SK-N-SH (cell line): ENCODE measurements around the gene MAPRE3. TPM values are rescaled to one million over a fixed set of nuclear protein-coding genes. Genes with fewer than 3 reads are reported as not detected.
A peak's percentile ranks its signal among the peaks of the same experiment; 100 is the strongest.

Experiments
- CTCF ChIA-PET: fragments of 300-600, 350-600 bp; formaldehyde crosslinking; extraction: SDS; loops from one replicate; lab custom pipeline; 2021; lab: Yijun Ruan, JAX
- POLR2A ChIA-PET: fragments of 350-600 bp; sonication (Branson Sonifier 250); formaldehyde crosslinking; extraction: SDS; loops from one replicate; lab custom pipeline; 2020; ENCODE audit warnings: antibody characterized with exemption, inconsistent platforms; lab: Yijun Ruan, JAX
- DNase-seq: peaks from one replicate; pipeline ENCODE4 v3.0.0; 2012
- H2AFZ ChIP-seq: fragments of 200-600 bp; sonication (generic); 2 replicates; pipeline ENCODE4 v1.8.1; 2016; ENCODE audit warnings: antibody characterized with exemption, mild to moderate bottlenecking, low read depth
- H3F3A ChIP-seq: fragments of 200-600 bp; sonication (generic); replicated peaks from 2 replicates; pipeline ENCODE3; 2016; ENCODE audit warnings: antibody characterized with exemption, mild to moderate bottlenecking; ENCODE audit not compliant: insufficient read depth
- H3K27ac ChIP-seq, 2 experiments: fragments of 200-500 bp in 1 of 2; fragments of 200-600 bp in 1 of 2; sonication (Bioruptor generic) in 1 of 2; sonication (generic), shearing (Covaris generic) in 1 of 2; 2 replicates each; pipeline versions ENCODE4 v1.5.1 to v1.6.1; 2014 to 2016; ENCODE audit warnings: low read depth in 2 of 2, inconsistent platforms in 1 of 2, low read length in 1 of 2, mild to moderate bottlenecking in 1 of 2, mixed read lengths in 1 of 2
- H3K27me3 ChIP-seq: fragments of 200-600 bp; sonication (generic), shearing (Covaris generic); 2 replicates; pipeline ENCODE4 v1.6.1; 2016; ENCODE audit warnings: mixed run types; ENCODE audit not compliant: insufficient read depth
- H3K36me3 ChIP-seq, 2 experiments: fragments of 200-500 bp in 1 of 2; fragments of 200-600 bp in 1 of 2; sonication (Bioruptor generic) in 1 of 2; sonication (generic) in 1 of 2; replicated peaks in 1 of 2; 2 replicates each; pipeline versions ENCODE3 to v1.5.1; 2014 to 2016; ENCODE audit warnings: low read length in 1 of 2, mild to moderate bottlenecking in 1 of 2; ENCODE audit not compliant: insufficient read depth in 2 of 2, control insufficient read depth in 1 of 2
- H3K4me1 ChIP-seq, 2 experiments: fragments of 200-500 bp in 1 of 2; fragments of 200-600 bp in 1 of 2; sonication (Bioruptor generic) in 1 of 2; sonication (generic), shearing (Covaris generic) in 1 of 2; 2 replicates each; pipeline versions ENCODE4 v1.5.1 to v1.6.1; 2014 to 2016; ENCODE audit warnings: low read depth in 1 of 2, low read length in 1 of 2, mixed run types in 1 of 2; ENCODE audit not compliant: insufficient read depth in 2 of 2, control insufficient read depth in 1 of 2
- H3K4me2 ChIP-seq: fragments of 200-600 bp; sonication (generic), shearing (Covaris generic); 2 replicates; pipeline ENCODE4 v1.6.1; 2017; ENCODE audit warnings: mixed run types
- H3K4me3 ChIP-seq, 2 experiments: fragments of 200-500 bp in 1 of 2; fragments of 200-600 bp in 1 of 2; sonication (Bioruptor generic) in 1 of 2; sonication (generic), shearing (Covaris generic) in 1 of 2; 2 replicates each; pipeline versions ENCODE4 v1.5.1 to v1.8.1; 2014 to 2016; ENCODE audit warnings: low read depth in 2 of 2, inconsistent platforms in 1 of 2, low read length in 1 of 2, mild to moderate bottlenecking in 1 of 2, mixed read lengths in 1 of 2, moderate library complexity in 1 of 2
- H3K79me2 ChIP-seq: fragments of 200-600 bp; sonication (generic); 2 replicates; pipeline ENCODE4 v1.8.1; 2017; ENCODE audit warnings: mild to moderate bottlenecking; ENCODE audit not compliant: insufficient read depth
- H3K9ac ChIP-seq: fragments of 200-600 bp; sonication (generic); 2 replicates; pipeline ENCODE4 v1.6.1; 2017; ENCODE audit warnings: mixed run types
- H3K9me2 ChIP-seq: fragments of 200-600 bp; sonication (generic); 2 replicates; pipeline ENCODE4 v1.6.1; 2017; ENCODE audit warnings: mixed run types
- H3K9me3 ChIP-seq: fragments of 200-600 bp; sonication (generic); 2 replicates; pipeline ENCODE4 v1.6.1; 2017; ENCODE audit warnings: mixed run types, mild to moderate bottlenecking, moderate library complexity
- H4K20me1 ChIP-seq: fragments of 200-600 bp; sonication (generic); 2 replicates; pipeline ENCODE4 v1.6.1; 2017; ENCODE audit warnings: mild to moderate bottlenecking, mixed run types; ENCODE audit not compliant: insufficient read depth
- EP300 ChIP-seq, 2 experiments: IDR thresholded peaks; 2 replicates each; pipeline versions ENCODE4 v1.4.0 to v1.6.1; 2012; ENCODE audit warnings: borderline replicate concordance in 1 of 2, low read depth in 1 of 2, low read length in 1 of 2
- FOSL2 ChIP-seq: IDR thresholded peaks from 2 replicates; pipeline ENCODE4 v1.4.0; 2012; ENCODE audit warnings: low read depth, mild to moderate bottlenecking, moderate library complexity, borderline replicate concordance
- JUND ChIP-seq: IDR thresholded peaks from 2 replicates; pipeline ENCODE4 v1.4.0; 2012
- MXI1 ChIP-seq: IDR thresholded peaks from 2 replicates; pipeline ENCODE4 v1.6.1; 2012; ENCODE audit warnings: mild to moderate bottlenecking, low read depth, low read length, improper control_type of control experiment
- NFIC ChIP-seq: IDR thresholded peaks from 2 replicates; pipeline ENCODE4 v1.4.0; 2012; ENCODE audit warnings: borderline replicate concordance
- POLR2AphosphoS5 ChIP-seq: IDR thresholded peaks from 2 replicates; pipeline ENCODE4 v1.6.1; 2012; ENCODE audit warnings: low read depth, low read length
- RAD21 ChIP-seq: IDR thresholded peaks from 2 replicates; pipeline ENCODE4 v1.6.1; 2012; ENCODE audit warnings: mild to moderate bottlenecking, low read length
- RFX5 ChIP-seq: IDR thresholded peaks from 2 replicates; pipeline ENCODE4 v1.6.1; 2012; ENCODE audit warnings: mild to moderate bottlenecking, improper control_type of control experiment, low read length
- SIN3A ChIP-seq: IDR thresholded peaks from 2 replicates; pipeline ENCODE4 v1.6.1; 2012; ENCODE audit warnings: low read depth, mild to moderate bottlenecking, low read length, moderate library complexity, borderline replicate concordance
- SMC3 ChIP-seq: IDR thresholded peaks from 2 replicates; pipeline ENCODE4 v1.6.1; 2012; ENCODE audit warnings: low read depth, low read length, improper control_type of control experiment
- TAF1 ChIP-seq: IDR thresholded peaks from 2 replicates; pipeline ENCODE4 v1.6.1; 2012; ENCODE audit warnings: low read depth, mild to moderate bottlenecking, low read length, moderate library complexity, borderline replicate concordance
- WGBS: methylation state at CpG from one replicate; pipeline ENCODE4 v1.1.6; 2017; ENCODE audit warnings: low lambda C conversion rate; 5-methylcytosine and 5-hydroxymethylcytosine counted together
- polyA plus RNA-seq, 3 experiments: library from polyadenylated mRNA; depleted of rRNA; stranded (reverse); fragments of >200 nt; gene quantifications; 2 replicates each; pipeline ENCODE4 v1.2.3, GENCODE V29; 2012
- TF ChIP-seq, protein P1 (sequence below): fragments of 150-350 bp; IDR thresholded peaks from 2 replicates; pipeline ENCODE4 v1.6.1; 2016; ENCODE audit warnings: mild to moderate bottlenecking, low read depth, low read length
- TF ChIP-seq, protein P2 (sequence below): fragments of 200-600 bp; sonication (generic); IDR thresholded peaks from 2 replicates; pipeline ENCODE4 v1.6.1; 2017; ENCODE audit warnings: antibody characterized with exemption, mild to moderate bottlenecking, moderate library complexity
- TF ChIP-seq, protein P3 (sequence below): IDR thresholded peaks from 2 replicates; pipeline ENCODE4 v1.4.0; 2012; ENCODE audit warnings: low read depth, borderline replicate concordance
- TF ChIP-seq, protein P4 (sequence below): IDR thresholded peaks from 2 replicates; pipeline ENCODE4; 2012

MAPRE3 gene
- polyA plus RNA-seq, 1 of the 3 experiments (the other 2 are of a cell fraction), result 24.4 TPM

DNA sequence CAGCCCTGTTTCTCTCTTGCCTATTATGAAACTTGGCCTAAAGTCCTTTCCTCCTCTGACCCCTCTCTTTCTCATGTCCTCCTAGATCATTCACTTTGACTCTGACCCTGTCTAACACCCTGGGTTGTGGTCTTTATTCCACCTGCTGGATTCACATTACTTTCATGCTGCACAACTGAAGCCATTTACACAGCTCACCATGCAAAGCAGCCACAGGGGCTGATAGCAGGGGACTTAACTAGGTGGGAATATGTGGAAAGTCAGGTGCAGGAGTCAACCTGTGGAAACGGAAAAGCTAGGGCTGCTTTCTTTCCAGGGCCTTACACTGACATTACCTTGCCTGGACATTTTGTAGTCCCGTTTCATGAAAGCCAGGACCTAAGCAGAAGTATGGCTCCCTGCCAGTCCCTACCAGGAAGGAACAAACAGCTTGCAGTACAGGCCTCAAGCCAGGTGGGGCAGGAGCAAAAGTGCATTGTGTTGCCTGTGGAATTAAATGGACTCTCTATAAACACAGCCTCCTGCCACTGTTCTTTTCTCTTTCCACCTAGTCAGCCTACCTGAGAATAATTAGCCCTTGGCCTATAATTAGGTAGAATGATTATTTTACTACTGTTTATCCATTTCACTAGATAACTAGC is 11.8 kb downstream of the MAPRE3 start:
- 0 out of 2 replicates have a peak, but pooled peaks have one; percentile 15 for TF ChIP-seq RFX5
- TF ChIP-seq SIN3A, result no peak
- TF ChIP-seq, protein P1, sequence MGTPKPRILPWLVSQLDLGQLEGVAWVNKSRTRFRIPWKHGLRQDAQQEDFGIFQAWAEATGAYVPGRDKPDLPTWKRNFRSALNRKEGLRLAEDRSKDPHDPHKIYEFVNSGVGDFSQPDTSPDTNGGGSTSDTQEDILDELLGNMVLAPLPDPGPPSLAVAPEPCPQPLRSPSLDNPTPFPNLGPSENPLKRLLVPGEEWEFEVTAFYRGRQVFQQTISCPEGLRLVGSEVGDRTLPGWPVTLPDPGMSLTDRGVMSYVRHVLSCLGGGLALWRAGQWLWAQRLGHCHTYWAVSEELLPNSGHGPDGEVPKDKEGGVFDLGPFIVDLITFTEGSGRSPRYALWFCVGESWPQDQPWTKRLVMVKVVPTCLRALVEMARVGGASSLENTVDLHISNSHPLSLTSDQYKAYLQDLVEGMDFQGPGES, result no peak
- TF ChIP-seq, protein P2, sequence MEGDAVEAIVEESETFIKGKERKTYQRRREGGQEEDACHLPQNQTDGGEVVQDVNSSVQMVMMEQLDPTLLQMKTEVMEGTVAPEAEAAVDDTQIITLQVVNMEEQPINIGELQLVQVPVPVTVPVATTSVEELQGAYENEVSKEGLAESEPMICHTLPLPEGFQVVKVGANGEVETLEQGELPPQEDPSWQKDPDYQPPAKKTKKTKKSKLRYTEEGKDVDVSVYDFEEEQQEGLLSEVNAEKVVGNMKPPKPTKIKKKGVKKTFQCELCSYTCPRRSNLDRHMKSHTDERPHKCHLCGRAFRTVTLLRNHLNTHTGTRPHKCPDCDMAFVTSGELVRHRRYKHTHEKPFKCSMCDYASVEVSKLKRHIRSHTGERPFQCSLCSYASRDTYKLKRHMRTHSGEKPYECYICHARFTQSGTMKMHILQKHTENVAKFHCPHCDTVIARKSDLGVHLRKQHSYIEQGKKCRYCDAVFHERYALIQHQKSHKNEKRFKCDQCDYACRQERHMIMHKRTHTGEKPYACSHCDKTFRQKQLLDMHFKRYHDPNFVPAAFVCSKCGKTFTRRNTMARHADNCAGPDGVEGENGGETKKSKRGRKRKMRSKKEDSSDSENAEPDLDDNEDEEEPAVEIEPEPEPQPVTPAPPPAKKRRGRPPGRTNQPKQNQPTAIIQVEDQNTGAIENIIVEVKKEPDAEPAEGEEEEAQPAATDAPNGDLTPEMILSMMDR, result peak; percentile 38; the same call in 1 of the 2 replicates
- peak; percentile 48; the same call in 1 of the 2 replicates for TF ChIP-seq MXI1
- peak in 1 of 2 experiments; percentile 24; a peak in 1 of 4 replicates for TF ChIP-seq EP300 (IDR thresholded peaks at IDR 0.05; ENCODE audit: borderline replicate concordance in 1 of 2, low read depth in 1 of 2, low read length in 1 of 2)
- TF ChIP-seq POLR2AphosphoS5, result no peak
- peak; percentile 14; the same call in 1 of the 2 replicates for TF ChIP-seq SMC3
- TF ChIP-seq NFIC, result peak; percentile 6; the same call in 1 of the 2 replicates
- TF ChIP-seq JUND, result no peak
- TF ChIP-seq, protein P3, sequence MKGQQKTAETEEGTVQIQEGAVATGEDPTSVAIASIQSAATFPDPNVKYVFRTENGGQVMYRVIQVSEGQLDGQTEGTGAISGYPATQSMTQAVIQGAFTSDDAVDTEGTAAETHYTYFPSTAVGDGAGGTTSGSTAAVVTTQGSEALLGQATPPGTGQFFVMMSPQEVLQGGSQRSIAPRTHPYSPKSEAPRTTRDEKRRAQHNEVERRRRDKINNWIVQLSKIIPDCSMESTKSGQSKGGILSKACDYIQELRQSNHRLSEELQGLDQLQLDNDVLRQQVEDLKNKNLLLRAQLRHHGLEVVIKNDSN, result no peak
- TF ChIP-seq RAD21, result peak; percentile 26; the same call in 1 of the 2 replicates
- TF ChIP-seq FOSL2, result no peak
- TF ChIP-seq TAF1, result no peak
- TF ChIP-seq, protein P4, sequence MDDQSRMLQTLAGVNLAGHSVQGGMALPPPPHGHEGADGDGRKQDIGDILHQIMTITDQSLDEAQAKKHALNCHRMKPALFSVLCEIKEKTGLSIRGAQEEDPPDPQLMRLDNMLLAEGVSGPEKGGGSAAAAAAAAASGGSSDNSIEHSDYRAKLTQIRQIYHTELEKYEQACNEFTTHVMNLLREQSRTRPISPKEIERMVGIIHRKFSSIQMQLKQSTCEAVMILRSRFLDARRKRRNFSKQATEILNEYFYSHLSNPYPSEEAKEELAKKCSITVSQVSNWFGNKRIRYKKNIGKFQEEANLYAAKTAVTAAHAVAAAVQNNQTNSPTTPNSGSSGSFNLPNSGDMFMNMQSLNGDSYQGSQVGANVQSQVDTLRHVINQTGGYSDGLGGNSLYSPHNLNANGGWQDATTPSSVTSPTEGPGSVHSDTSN, result no peak
- H3K9ac ChIP-seq, result no peak overlapping the region
- H3K79me2 ChIP-seq, result no peaks in the 10 kb centered on the region

More for the DNA sequence above, 11.8 kb downstream of the MAPRE3 start:
- Histone ChIP-seq H3K27me3 (no peaks in the 10 kb centered on the region), H3K9me2 (no peaks in the 10 kb centered on the region), H3K4me2 (no peak overlapping the region), H3K9me3 (no peaks in the 10 kb centered on the region), H3K4me1 (peaks cover 0 to 25% of the 10 kb centered on the region in 2 experiments; a peak in 1 of 4 replicates), H3K36me3 (no peaks in the 10 kb centered on the region), H2AFZ (no peak overlapping the region), H3K4me3 (no peak overlapping the region), H3K27ac (peak overlapping the region in 1 of 2 experiments; percentile 56; a peak in 1 of 4 replicates), H3F3A (peaks cover 1% of the 10 kb centered on the region), H4K20me1 (no peaks in the 10 kb centered on the region; the same call in 1 of the 2 replicates)
- WGBS, result 58% methylated on average over 2 of the region's 2 CpGs
- ChIA-PET POLR2A (no interaction called here), CTCF (interaction anchor here (0.9 to 25.8 kb wide), 18 partner anchors 9 to 136 kb away, joined by 3 to 257 read pairs (median 5); partner anchors contain the start of gene MAPRE3)
- DNase-seq, result peak; percentile 76
